Gastrocnemius medialis (tissue), 4 donors: ENCODE measurements around the gene HSH2D. TPM values are rescaled to one million over a fixed set of nuclear protein-coding genes. Genes with fewer than 3 reads are reported as not detected.
"Not testable (repeated sequence)": the region's sequence is repeated elsewhere in the genome, so short reads cannot be mapped to it uniquely, and the experiment has no call there.

ENCODE experiments used
- ATAC-seq, 2 donors: fragments of 150-250 bp; one replicate each; pipeline ENCODE4 v1.9.1; 2016
- DNase-seq, 2 donors: peaks; one replicate each; pipeline ENCODE4 v3.0.0-alpha.2; 2019
- H3K27ac ChIP-seq, 4 donors: fragments of 200-600 bp; sonication (generic); 1 replicate in 1 of 4; 2 replicates in 3 of 4; pipeline ENCODE4 v1.5.1; 2016 to 2018; ENCODE audit warnings: mild to moderate bottlenecking in 2 of 4, moderate library complexity in 1 of 4
- H3K27me3 ChIP-seq, 3 donors: fragments of 200-600 bp; sonication (generic) in 2 of 3; 1 replicate in 1 of 3; 2 replicates in 2 of 3; pipeline versions ENCODE4 v1.5.1 to v1.6.0; 2016 to 2019; ENCODE audit warnings: mild to moderate bottlenecking in 1 of 3, moderate library complexity in 1 of 3
- H3K36me3 ChIP-seq, 2 donors: fragments of 200-600 bp; sonication (generic) in 1 of 2; one replicate each; pipeline ENCODE4 v1.5.1; 2017 to 2018
- H3K4me1 ChIP-seq, 2 donors: fragments of 200-600 bp; sonication (generic) in 1 of 2; one replicate each; pipeline ENCODE4 v1.5.1; 2016 to 2017; ENCODE audit warnings: mild to moderate bottlenecking in 2 of 2
- H3K4me3 ChIP-seq, 4 donors: fragments of 200-600 bp; sonication (generic) in 3 of 4; 1 replicate in 1 of 4; 2 replicates in 3 of 4; pipeline ENCODE4 v1.5.1; 2016 to 2019; ENCODE audit warnings: mild to moderate bottlenecking in 2 of 4
- H3K9me3 ChIP-seq, 3 donors: fragments of 200-600 bp; sonication (generic) in 2 of 3; 1 replicate in 1 of 3; 2 replicates in 2 of 3; pipeline ENCODE4 v1.5.1; 2016 to 2019
- CTCF ChIP-seq, 5 experiments: fragments of 450-650 bp in 3 of 5; fragments of 200-600 bp in 2 of 5; sonication (generic) in 2 of 5; IDR thresholded peaks in 4 of 5; conservative IDR thresholded peaks in 1 of 5; 1 replicate in 4 of 5; 2 replicates in 1 of 5; pipeline ENCODE4 v1.5.1; 2016 to 2019; ENCODE audit warnings: antibody characterized with exemption in 5 of 5, mild to moderate bottlenecking in 3 of 5, moderate library complexity in 3 of 5
- POLR2A ChIP-seq, 2 donors: fragments of 450-650 bp; IDR thresholded peaks; one replicate each; pipeline ENCODE4 v1.6.1; 2017; ENCODE audit warnings: antibody characterized with exemption in 2 of 2, mild to moderate bottlenecking in 2 of 2, moderate library complexity in 2 of 2
- in situ Hi-C, 4 donors: fragments of 200-750 bp; cut with MboI; loops; one replicate each; pipeline versions ENCODE4 v1.15.0 to v1.8.0; 2017; ENCODE audit warnings: low sequenced_read_pairs in 4 of 4
- intact Hi-C: fragments of 100-400 bp; cut with DNase I; formaldehyde crosslinking; loops from one replicate; pipeline ENCODE4 v1.15.1; 2023; ENCODE audit warnings: low total_unique reads
- total RNA-seq, 4 donors: library from RNA; depleted of rRNA; stranded (reverse); fragments of >200 nt; gene quantifications; one replicate each; pipeline versions ENCODE4 v1.1.0 to v1.2.3, GENCODE V29; 2016

The HSH2D gene
- total RNA-seq, 4 donors from 2014 or later, result not detected

- Histone ChIP-seq H3K4me3 (no peak overlapping the region), H3K27ac (no peak overlapping the region)
Measured at GRCh38 chr19:16118489-16119033, 24.9 kb upstream of the HSH2D start.

GRCh38 chr19:16119075-16119857 lies 24.2 kb upstream of the HSH2D start:
- H3K4me1 ChIP-seq, intact Hi-C loops, ATAC-seq, H3K27ac ChIP-seq, H3K9me3 ChIP-seq, H3K4me3 ChIP-seq, H3K27me3 ChIP-seq, DNase-seq: not testable (repeated sequence)
- in situ Hi-C loops, result loop anchor here in 1 of 4 donors (10.0 kb wide), 1 partner anchor 76 kb away; the partner anchor contains the start of gene AP1M1
- H3K36me3 ChIP-seq, result peaks cover 0 to 61% of the 10 kb centered on the region in 2 donors

More at GRCh38 chr19:16118489-16119033, 24.9 kb upstream of the HSH2D start:
- no peak for DNase-seq
- TF ChIP-seq POLR2A (IDR thresholded peaks at IDR 0.05) (no peak), CTCF (IDR thresholded peaks at IDR 0.05 in 4 of 5, conservative IDR thresholded peaks at IDR 0.05 in 1 of 5) (no peak)
- intact Hi-C loops (no loop called here), in situ Hi-C loops (loop anchor here in 1 of 4 donors (10.0 kb wide), 1 partner anchor 76 kb away; the partner anchor contains the start of gene AP1M1)
- Histone ChIP-seq H3K36me3 (peaks cover 0 to 55% of the 10 kb centered on the region in 2 donors), H3K9me3 (no peaks in the 10 kb centered on the region), H3K27me3 (no peaks in the 10 kb centered on the region), H3K4me1 (peaks cover 0 to 4% of the 10 kb centered on the region in 2 donors)
- no peak for ATAC-seq

GRCh38 chr19:16121141-16121540 lies 22.3 kb upstream of the HSH2D start:
- Histone ChIP-seq H3K9me3 (no peaks in the 10 kb centered on the region), H3K4me1 (peaks cover 0 to 4% of the 10 kb centered on the region in 2 donors), H3K36me3 (peaks cover 0 to 79% of the 10 kb centered on the region in 2 donors), H3K27me3 (no peaks in the 10 kb centered on the region), H3K4me3 (no peak overlapping the region), H3K27ac (no peak overlapping the region)
- in situ Hi-C loops, result no loop called here
- no peak for DNase-seq
- TF ChIP-seq CTCF (IDR thresholded peaks at IDR 0.05 in 4 of 5, conservative IDR thresholded peaks at IDR 0.05 in 1 of 5) (no peak), POLR2A (IDR thresholded peaks at IDR 0.05) (no peak)
- ATAC-seq, result no peak
- intact Hi-C loops, result no loop called here

- no peak overlapping the region for H3K4me3 ChIP-seq
- intact Hi-C loops, result no loop called here
- ATAC-seq (no peak), DNase-seq (no peak)
- H3K4me1 ChIP-seq, result no peaks in the 10 kb centered on the region
- H3K27me3 ChIP-seq, result no peaks in the 10 kb centered on the region
- H3K9me3 ChIP-seq, result no peaks in the 10 kb centered on the region
- no peak overlapping the region for H3K27ac ChIP-seq
- in situ Hi-C loops, result no loop called here
- peaks cover 0 to 88% of the 10 kb centered on the region in 2 donors for H3K36me3 ChIP-seq
- TF ChIP-seq POLR2A (IDR thresholded peaks at IDR 0.05), result no peak
- no peak for TF ChIP-seq CTCF (IDR thresholded peaks at IDR 0.05 in 4 of 5, conservative IDR thresholded peaks at IDR 0.05 in 1 of 5)
Measured at GRCh38 chr19:16121967-16122366, 21.5 kb upstream of the HSH2D start.

- DNase-seq, result no peak
- Histone ChIP-seq H3K4me3 (no peak overlapping the region), H3K27ac (no peak overlapping the region), H3K36me3 (peaks cover 0 to 96% of the 10 kb centered on the region in 2 donors), H3K4me1 (no peaks in the 10 kb centered on the region), H3K27me3 (no peaks in the 10 kb centered on the region), H3K9me3 (no peaks in the 10 kb centered on the region)
- in situ Hi-C loops (no loop called here), intact Hi-C loops (no loop called here)
- TF ChIP-seq POLR2A (IDR thresholded peaks at IDR 0.05), result no peak
- TF ChIP-seq CTCF (IDR thresholded peaks at IDR 0.05 in 4 of 5, conservative IDR thresholded peaks at IDR 0.05 in 1 of 5), result no peak
- no peak for ATAC-seq
Measured at GRCh38 chr19:16124953-16125352, 18.5 kb upstream of the HSH2D start.
